ENCODE results near the gene ANKRD40.
"Not testable (repeated sequence)": the region's sequence is repeated elsewhere in the genome, so short reads cannot be mapped to it uniquely, and the experiment has no call there.

The ANKRD40 gene, protein sequence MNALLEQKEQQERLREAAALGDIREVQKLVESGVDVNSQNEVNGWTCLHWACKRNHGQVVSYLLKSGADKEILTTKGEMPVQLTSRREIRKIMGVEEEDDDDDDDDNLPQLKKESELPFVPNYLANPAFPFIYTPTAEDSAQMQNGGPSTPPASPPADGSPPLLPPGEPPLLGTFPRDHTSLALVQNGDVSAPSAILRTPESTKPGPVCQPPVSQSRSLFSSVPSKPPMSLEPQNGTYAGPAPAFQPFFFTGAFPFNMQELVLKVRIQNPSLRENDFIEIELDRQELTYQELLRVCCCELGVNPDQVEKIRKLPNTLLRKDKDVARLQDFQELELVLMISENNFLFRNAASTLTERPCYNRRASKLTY

DNA sequence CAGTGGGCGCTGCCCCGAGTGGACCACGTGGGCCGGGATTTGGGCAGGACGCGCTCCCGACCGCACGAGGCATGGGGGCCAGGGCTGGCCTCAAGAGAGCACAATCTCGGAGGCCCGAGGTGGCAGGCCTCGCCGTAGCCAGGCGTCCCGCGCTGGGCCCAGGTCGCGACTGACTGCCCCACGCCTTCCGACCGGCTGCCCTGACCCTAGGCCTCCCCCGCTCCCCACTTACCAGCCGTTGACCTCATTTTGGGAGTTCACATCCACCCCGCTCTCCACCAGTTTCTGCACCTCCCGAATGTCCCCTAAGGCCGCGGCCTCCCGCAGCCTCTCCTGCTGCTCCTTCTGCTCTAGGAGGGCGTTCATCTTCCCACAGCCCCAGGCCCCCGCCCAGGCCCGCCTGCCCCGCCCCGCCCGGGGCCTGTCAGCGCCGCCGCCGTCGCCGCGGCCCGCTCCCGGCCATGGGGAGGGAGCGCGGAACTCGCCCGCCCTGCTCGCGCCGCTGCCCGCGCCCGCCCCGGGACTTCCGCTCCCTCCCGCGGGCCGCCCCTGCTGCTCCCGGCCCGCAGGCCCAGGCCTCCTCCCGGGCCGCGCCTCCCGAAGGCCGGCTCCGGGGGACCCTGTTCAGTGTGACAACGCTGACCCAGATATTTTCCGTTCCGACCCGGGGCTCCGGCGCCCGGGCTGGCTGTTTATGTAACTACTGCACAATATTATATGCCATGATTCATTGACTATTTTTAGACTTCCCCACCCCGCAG, at the start of gene ANKRD40:
ANKRD40 (minus strand) TSS at position 626 of the 761 bp plus-strand sequence; CDS start at position 366, 260 bp downstream.
- peak; percentile 90 for DNase-seq

DNA sequence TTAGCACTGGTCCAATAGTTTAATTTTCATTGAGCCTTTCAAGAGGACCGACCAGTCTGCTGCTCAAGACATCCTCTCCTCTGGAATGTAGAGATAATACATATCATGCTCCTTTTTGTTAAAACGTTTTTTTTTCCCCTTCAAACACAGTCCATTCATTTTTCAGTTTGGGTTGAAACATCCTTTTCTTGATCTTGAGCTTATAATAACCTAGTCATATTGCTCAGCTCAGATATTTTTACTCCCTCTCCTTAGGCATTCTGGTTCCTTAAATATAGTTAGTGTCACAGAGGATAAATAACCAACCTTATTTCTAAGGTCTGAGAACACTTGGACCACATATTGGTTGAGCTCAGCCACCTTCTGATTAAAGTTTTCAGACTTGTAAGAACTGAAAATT, 46.8 kb upstream of the ANKRD40 start:
- DNase-seq = no peak

DNA sequence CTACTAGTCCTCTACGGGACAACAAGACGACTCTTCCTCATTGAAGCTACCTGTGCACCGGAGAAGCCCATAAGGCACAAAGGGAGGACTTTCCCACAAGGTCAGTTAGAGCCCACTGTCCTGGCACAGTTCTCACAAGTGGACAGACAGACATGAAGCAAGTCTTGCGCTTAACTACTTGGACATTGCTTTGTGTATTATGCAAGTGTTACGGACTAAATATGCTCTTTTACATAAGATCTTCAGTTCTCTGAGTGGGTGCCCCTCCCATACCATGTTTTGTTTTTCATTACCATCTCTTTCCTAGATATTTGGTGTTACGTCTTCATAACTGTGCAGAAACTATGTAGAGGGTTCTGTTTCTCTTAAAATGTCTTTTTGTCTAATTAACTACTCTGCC, 41.5 kb upstream of the ANKRD40 start:
- DNase-seq = no peak

DNA sequence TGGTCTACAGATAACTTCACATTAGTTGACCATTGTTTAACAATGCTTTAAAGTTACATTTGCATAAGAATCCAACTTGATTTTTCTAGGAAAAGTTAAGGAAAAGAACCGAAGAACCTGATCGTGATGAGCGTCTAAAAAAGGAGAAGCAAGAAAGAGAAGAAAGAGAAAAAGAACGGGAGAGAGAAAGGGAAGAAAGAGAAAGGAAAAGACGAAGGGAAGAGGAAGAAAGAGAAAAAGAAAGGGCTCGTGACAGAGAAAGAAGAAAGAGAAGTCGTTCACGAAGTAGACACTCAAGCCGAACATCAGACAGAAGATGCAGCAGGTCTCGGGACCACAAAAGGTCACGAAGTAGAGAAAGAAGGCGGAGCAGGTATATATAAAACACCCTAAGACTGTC, 37.9 kb upstream of the ANKRD40 start:
- DNase-seq = no peak

DNA sequence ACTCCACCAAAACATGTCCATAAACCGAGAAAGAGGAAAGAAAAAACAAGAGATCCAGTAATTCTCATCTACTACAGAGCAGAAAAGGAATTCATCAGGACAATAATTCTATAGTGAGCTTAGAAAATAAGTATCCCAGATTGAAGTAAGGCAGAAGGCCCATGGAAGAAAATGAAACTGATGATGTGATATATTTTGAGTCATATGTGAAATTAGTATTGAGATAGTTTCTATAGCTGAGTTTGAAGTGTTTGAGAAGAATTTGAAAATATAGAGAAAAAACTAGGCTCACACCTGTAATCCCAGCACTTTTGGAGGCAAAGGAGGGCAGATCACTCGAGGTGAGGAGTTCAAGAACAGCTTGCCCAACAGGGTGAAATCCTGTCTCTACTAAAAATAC, 31.4 kb upstream of the ANKRD40 start:
- DNase-seq = no peak

DNA sequence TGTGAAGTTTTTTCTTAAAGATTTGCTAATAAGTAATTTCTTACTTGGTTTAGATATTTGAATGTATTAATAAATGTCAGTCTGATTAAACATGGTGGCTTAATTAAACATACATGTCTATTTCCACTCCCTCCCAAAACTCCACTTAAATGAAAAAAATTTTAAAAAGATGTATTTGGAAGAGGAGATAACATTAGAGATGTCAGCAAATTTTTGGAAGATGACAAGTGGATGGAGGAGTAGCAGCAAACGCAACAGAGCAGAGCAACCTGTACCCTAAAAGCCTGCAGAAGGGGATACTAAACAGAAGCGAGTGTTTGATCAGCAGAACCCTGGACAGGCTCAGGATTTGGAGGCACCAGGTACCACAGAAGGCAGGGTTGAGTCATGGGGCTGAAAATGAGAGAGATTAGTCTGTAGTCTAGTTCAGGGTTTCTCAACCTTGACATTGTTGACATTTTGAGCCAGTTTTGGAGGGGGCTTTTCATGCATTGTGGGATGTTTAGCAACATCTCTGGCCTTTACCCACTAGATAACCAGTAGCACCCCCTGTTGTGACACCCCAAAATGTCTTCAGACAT, 29.5 kb upstream of the ANKRD40 start:
- DNase-seq = no peak

DNA sequence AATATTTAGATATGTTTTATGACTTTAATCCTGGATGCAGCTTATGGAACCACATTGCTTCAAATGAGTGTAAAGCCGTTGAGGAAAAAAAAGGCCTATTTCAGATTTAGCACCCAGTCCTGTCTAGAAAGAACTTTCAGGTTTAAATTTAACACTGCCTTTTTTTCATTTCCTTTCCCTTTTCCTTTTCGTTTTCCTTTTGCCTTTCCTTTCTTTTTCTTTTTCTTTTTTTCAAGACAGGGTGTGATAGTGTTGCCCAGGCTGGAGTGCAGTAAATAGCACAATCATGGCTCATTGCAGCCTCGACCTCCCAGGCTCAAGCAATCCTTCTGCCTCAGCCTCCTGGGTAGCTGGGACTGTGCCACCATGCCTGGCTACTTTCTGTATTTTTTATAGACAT, 27.6 kb upstream of the ANKRD40 start:
- no peak for DNase-seq

DNA sequence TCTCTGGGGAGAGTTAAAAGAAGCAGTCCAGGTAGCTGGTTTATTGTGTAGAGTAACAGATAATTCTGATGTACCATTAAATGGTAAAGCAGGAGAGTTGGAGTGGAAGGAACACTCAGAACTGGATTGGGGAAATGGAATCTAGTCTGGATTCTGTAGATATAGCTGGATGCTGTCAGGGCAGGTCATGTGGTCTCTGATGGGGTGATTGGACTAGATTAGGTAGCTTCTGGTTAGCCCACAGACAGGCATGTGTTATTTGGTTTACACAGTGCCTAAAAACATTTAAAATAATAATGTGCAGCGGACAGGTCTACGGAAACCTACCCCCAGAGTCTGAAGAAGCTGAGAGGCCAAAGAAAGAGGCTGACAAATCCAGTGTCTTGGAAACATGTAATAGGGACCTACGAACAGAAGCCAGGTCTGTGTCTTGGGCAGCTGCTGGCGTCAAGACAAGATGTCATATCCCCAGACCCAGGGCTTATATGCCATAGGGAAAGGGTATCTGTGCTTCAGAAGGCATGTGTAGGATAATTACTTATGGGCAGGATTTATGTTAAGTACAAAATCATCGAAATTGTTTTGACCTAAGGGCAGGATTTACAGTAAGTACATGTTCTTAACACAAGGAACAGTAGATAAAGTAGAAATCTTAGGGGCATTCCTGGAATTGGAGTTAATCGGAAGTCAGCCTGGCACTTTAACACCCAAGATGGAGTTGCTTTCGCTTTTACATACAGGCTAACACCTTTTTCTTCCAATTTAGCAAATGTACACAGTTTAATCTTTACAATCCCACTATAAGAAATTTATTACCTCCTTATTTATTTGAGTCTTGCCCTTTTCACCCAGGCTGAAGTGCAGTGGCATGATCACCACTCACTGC, 24.1 kb upstream of the ANKRD40 start:
- no peak for DNase-seq

DNA sequence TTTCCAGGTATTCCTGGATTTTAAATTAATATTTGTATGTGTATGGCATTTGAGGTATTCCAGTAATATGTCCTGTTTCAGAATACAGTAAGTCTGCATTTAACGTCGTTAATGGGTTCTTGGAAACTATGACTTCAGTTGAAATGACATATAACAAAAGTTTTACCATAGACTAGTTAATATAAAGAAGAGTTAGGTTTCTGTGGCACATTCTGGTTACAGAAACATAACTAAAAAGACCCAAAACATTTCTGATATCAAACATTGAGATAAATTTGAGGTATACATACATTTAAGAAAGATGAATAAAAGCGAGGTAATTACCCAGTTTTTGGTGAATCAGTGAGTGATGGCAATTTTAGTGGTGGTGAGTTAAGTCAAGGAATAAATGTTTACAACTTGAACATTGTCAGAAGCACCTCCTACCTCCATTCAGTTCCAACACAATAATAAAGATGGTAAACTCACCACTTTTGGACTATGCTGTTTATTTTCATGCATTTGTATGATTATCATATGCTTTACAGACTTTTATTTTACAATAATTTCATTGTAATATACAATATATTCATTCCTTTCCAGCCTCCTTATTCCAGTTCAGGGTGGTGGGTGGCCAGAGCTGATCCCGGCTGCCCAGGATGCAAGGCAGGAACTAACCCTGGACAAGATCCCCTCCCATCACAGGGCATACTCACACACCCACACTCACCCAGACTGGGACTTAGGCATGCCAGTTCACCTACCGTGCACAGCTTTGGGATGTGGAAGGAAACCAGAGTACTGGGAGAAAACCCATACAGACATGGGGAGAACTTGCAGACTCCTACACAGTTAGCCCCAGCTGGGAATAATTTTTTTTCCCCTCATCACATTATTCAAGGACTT, 21.4 kb upstream of the ANKRD40 start:
- no peak for DNase-seq

DNA sequence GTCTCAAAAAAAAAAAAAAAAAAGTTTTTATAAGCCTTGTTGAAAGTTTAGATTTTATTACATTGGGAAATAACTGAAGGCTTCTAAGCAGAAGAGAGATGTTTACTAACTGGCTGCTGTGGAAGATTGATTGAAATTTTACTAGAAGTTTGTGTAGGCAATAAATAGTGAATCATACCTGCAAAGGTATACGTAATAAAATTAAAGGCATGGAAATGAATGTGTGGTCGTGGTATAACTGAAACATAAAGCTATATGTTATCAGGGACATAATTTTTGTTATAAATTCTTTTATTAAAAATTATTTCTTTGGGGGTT, 20.4 kb upstream of the ANKRD40 start:
- DNase-seq = no peak

DNA sequence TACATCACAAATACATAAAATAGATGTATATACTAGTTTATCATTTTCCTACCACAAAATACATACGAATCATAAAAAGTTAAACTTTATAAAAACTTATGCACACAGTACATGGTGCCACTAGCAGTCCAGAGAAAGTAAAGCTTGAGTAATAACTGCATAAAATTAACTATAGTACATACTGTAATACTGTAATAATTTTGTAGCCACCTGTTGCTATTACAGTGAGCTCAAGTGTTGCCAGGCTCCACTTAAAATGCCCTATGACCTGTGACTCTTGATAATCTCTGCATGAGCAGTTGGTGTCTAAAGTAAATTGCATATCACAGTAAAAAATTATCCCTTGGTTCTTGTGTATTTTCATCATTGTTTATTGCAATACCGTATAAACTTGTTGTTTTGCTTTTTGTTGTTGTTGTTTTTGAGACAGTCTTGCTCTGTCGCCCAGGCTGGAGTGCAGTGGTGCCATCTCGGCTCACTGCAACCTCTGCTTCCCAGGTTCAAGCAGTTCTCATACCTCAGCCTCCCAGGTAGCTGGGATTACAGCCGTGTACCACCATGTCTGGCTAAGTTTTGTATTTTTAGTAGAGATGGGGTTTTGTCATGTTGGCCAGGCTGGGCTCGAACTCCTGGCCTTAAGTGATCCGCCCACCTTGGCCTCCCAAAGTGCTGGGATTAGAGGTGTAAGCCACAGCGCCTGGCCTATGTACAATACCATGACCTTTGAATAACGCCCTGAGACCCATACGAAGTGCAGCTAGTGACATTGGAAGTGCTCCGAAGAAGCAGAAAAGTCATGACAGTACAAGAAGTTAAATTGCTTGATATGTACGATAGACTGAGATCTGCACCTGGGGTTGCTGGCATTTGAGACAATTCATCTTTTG, 18.3 kb upstream of the ANKRD40 start:
- peak; percentile 51 for DNase-seq

DNA sequence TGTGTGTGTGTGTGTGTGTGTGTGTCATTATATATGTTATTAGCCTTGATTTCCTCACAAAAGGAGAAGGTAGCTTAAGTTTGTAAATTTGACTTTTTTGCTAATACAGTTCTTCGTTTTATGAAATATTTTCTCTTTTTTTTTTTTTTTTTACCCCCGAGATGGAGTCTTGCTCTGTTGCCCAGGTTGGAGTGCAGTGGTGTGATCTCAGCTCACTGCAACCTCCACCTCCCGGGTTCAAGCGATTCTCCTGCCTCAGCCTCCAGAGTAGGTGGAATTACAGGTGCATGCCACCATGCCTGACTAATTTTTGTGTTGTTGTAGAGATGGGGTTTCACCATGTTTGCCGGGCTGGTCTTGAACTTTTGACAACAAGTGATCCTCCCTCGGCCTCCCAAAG, 16.9 kb upstream of the ANKRD40 start:
- DNase-seq = not testable (repeated sequence)

DNA sequence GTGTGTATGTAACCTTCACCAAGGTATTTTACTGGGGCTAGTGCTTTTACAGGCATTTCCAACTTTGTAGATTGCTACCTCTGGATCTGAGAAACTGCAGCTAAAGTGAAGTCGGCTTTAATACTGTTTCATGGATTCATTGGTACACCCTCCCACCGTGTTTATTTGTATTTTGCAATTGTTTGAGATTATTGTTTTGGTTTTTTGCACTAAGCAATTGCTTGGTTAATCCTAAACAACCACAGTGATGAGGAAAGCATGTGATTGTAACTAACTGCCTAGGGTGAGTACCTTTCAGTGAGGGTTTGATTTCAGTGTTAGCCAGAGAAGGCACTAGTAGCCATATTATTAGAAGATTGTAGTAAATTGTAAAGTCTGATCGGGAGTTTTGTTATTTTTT, 15.0 kb upstream of the ANKRD40 start:
- DNase-seq = no peak

DNA sequence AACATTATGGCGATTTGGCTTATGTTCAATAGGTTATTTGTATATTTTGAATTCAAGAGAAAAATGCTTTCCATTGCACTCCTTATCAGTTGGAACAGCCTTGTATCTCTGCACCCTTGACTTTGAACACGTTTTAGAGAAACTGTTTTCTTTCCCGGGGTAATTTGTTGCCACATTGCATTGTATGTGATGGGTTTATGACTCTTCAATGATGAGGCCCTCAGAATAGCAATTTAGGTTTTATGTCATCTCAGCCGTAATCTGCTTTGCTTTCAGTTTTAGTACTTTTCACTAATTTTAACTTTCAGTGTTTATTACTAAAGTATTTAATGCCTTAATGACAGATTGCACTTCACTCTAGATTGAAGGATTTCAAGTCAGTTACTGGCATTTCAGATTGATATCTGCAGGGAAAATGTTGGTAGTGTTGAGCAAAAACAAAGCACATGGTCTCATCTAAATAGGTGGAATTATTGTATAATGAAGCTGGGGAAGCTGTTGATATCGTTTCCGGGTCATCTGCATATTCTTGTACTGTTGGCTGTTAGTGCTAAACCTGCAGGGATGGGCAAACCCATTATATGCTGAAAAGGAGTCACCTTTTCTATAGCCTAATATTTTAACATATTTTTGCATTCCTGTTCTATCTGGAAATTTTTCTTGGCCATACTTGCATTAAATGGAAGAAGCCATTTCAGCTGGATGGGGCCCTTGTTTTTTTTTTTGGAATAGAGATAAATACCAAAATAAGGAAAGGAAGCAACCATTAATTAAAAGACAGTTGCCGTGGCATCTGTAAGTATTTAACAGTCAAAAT, 13.7 kb upstream of the ANKRD40 start:
- DNase-seq = no peak

DNA sequence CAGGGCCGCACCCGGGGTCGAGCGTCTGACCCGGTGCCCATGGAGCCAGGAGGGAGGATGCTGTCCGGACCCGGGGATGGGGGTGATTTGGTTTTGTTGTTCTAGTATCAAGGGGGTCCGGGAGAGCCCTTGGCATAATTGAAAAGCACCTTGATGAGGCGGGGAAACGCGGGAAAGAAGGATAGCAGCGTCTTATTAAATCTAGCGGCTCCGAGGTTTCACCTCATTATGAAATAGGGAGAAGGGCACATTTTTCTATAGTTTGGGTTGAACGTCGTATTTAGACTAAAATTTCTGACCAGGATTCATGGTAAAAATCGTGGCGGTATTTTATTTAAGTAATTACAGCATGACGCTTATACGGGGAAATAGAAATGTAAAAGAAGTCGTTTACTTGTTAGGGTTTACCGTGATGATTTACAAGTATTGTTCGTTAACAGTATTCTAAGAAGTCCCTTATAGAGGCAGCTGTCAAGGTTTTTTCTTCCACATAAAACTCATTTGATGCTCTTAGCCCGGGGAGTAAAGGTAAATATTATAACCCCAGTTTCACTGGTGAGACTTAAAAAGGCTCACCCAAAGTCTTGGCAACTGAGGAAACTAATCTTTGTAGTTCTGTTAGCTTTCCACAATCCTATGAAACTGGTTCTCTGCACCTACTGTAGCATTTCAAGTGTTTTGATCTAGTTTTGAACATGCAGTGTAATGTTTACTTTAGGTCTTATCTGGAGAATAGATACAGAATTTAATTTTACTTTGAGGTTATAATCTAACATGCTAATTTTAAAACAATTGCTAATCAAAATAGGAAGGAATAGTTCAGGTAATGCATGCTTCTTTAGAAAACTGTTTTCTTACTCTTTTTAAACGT, 12.4 kb upstream of the ANKRD40 start:
- no peak for DNase-seq

DNA sequence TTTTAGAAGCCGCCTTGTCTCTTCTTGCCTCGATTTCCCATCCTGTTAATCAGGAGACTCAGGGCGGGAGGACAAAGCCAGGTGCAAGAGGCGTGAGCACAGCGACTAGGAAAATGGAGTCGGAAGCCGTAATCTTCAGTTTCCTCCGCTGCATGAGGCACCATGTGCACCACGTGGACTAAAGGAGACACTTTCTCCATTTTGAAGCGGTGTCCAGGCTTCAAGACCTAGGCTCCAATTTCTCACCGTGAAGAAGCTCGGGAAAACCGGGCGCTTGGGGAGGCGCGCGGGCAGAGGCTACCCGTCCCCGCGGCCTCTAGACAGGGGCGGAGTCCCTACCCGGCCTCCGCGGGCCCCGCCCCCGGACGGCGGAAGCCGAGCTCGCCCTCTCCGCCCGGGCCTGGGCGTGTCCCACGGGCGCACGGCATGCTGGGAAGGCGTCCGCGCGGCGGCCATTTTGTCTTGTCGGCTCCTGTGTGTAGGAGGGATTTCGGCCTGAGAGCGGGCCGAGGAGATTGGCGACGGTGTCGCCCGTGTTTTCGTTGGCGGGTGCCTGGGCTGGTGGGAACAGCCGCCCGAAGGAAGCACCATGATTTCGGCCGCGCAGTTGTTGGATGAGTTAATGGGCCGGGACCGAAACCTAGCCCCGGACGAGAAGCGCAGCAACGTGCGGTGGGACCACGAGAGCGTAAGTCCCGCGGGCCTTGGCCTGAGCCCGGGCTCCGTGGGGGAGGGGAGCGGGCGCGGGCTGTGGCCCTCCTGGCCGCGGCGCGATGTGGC, 11.6 kb upstream of the ANKRD40 start, which contains the start of gene LUC7L3:
LUC7L3 (plus strand) TSS at position 460 of the 780 bp plus-strand sequence; CDS start at position 590, 130 bp downstream.
- peak; percentile 99 for DNase-seq

DNA sequence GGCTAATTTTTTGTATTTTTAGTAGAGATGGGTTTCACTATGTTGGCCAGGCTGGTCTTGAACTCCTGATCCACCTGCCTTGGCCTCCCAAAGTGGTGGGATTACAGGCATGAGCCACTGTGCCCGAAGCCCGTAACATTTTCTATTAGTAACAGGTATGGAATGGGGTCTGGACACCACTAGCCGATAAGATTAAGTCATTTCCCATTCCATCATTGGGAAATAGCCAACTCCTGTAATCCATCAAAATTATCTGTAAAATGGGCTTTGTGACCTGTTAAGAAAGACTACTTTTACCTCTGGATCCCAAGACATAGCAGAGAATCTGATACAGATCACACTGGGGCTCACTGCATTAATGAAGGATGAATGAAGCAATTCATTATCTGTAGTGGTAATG, 7.8 kb upstream of the ANKRD40 start:
- no peak for DNase-seq

DNA sequence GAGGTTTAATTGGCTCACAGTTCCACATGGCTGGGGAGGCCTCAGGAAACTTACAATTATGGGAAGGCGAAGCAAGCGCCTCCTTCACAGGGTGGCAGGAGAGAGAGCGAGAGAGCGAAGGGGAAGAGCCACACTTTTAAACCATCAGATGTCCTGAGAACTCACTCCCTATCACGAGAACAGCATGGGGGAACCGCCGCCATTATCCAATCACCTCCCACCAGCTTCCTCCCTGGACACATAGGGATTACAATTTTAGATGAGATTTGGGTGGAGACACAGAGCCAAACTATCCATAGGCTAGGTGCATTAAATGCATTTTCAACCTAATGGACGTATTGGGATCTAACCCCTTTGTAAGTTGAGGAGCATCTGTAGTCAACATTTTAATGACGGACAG, 4.9 kb upstream of the ANKRD40 start:
- DNase-seq = no peak

All from islet precursor cell (in vitro differentiated cells).